MCF 10A (cell line): ENCODE data around the gene CCNY. TPM values are rescaled to one million over a fixed set of nuclear protein-coding genes. Genes with fewer than 3 reads are reported as not detected.
"Not testable (repeated sequence)": the region's sequence is repeated elsewhere in the genome, so short reads cannot be mapped to it uniquely, and the experiment has no call there.

Experiments
- BruUV-seq: library from RNA; stranded (reverse); fragments of 400-500 nt; replicated peaks from 2 replicates; lab custom pipeline; 2021; lab: Mats Ljungman, UMichigan
- CTCF ChIA-PET: fragments of 300-600 bp; sonication (Branson Sonifier 250); formaldehyde crosslinking; extraction: SDS; loops from one replicate; lab custom pipeline; 2021; ENCODE audit warnings: antibody characterized with exemption, inconsistent platforms; lab: Yijun Ruan, JAX
- POLR2A ChIA-PET: fragments of 300-600, 350-650 bp; sonication (Branson Sonifier 250); formaldehyde crosslinking; extraction: SDS; loops from one replicate; lab custom pipeline; 2020; ENCODE audit warnings: antibody characterized with exemption, inconsistent platforms; lab: Yijun Ruan, JAX
- DNase-seq: peaks from one replicate; pipeline ENCODE4 v3.0.0-alpha.2; 2018; ENCODE audit not compliant: unreplicated experiment
- H3K27ac Mint-ChIP-seq: one replicate; pipeline ENCODE4 v1.8.0; 2022; ENCODE audit warnings: mild to moderate bottlenecking, low read depth, mixed read lengths; ENCODE audit not compliant: unreplicated experiment
- H3K27me3 Mint-ChIP-seq: one replicate; pipeline ENCODE4 v1.8.0; 2022; ENCODE audit warnings: mixed read lengths; ENCODE audit not compliant: insufficient read depth, unreplicated experiment
- H3K36me3 Mint-ChIP-seq: one replicate; pipeline ENCODE4 v1.8.0; 2022; ENCODE audit warnings: mild to moderate bottlenecking, moderate library complexity, mixed read lengths; ENCODE audit not compliant: insufficient read depth, unreplicated experiment
- H3K4me1 Mint-ChIP-seq: one replicate; pipeline ENCODE4 v1.8.0; 2022; ENCODE audit warnings: mixed read lengths; ENCODE audit not compliant: insufficient read depth, unreplicated experiment
- H3K4me3 Mint-ChIP-seq: one replicate; pipeline ENCODE4 v1.8.0; 2022; ENCODE audit warnings: mild to moderate bottlenecking, moderate library complexity, mixed read lengths; ENCODE audit not compliant: unreplicated experiment
- H3K9me3 Mint-ChIP-seq: one replicate; pipeline ENCODE4 v1.8.0; 2022; ENCODE audit warnings: mixed read lengths; ENCODE audit not compliant: unreplicated experiment
- intact Hi-C: fragments of 100-400 bp; cut with micrococcal nuclease; formaldehyde crosslinking; loops from 2 replicates; pipeline ENCODE4 v1.14.1; 2022
- total RNA-seq: library from RNA; stranded (reverse); gene quantifications from 2 replicates; pipeline ENCODE4 v1.2.3, GENCODE V29; 2022
- TF ChIP-seq, protein P1 (sequence below): fragments of 200-600 bp; IDR thresholded peaks from one replicate; pipeline ENCODE4 v1.8.0; 2022; ENCODE audit warnings: antibody characterized with exemption, mild to moderate bottlenecking; ENCODE audit not compliant: unreplicated experiment

Gene CCNY
- total RNA-seq, 1 experiment from 2014 or later: 68.9 TPM

GRCh38 chr10:35516102-35516670 is 179.9 kb downstream of the CCNY start:
- no peak overlapping the region for H3K27ac Mint-ChIP-seq
- H3K9me3 Mint-ChIP-seq: no peaks in the 10 kb centered on the region
- ChIA-PET POLR2A (no interaction called here), CTCF (no interaction called here)
- TF ChIP-seq, protein P1, sequence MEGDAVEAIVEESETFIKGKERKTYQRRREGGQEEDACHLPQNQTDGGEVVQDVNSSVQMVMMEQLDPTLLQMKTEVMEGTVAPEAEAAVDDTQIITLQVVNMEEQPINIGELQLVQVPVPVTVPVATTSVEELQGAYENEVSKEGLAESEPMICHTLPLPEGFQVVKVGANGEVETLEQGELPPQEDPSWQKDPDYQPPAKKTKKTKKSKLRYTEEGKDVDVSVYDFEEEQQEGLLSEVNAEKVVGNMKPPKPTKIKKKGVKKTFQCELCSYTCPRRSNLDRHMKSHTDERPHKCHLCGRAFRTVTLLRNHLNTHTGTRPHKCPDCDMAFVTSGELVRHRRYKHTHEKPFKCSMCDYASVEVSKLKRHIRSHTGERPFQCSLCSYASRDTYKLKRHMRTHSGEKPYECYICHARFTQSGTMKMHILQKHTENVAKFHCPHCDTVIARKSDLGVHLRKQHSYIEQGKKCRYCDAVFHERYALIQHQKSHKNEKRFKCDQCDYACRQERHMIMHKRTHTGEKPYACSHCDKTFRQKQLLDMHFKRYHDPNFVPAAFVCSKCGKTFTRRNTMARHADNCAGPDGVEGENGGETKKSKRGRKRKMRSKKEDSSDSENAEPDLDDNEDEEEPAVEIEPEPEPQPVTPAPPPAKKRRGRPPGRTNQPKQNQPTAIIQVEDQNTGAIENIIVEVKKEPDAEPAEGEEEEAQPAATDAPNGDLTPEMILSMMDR: no peak
- no peak for DNase-seq
- peaks cover 4% of the 10 kb centered on the region for H3K36me3 Mint-ChIP-seq
- no TSS peak for BruUV-seq
- no peaks in the 10 kb centered on the region for H3K27me3 Mint-ChIP-seq
- H3K4me3 Mint-ChIP-seq: no peak overlapping the region
- intact Hi-C loops: no loop called here
- peaks cover 5% of the 10 kb centered on the region for H3K4me1 Mint-ChIP-seq

DNA sequence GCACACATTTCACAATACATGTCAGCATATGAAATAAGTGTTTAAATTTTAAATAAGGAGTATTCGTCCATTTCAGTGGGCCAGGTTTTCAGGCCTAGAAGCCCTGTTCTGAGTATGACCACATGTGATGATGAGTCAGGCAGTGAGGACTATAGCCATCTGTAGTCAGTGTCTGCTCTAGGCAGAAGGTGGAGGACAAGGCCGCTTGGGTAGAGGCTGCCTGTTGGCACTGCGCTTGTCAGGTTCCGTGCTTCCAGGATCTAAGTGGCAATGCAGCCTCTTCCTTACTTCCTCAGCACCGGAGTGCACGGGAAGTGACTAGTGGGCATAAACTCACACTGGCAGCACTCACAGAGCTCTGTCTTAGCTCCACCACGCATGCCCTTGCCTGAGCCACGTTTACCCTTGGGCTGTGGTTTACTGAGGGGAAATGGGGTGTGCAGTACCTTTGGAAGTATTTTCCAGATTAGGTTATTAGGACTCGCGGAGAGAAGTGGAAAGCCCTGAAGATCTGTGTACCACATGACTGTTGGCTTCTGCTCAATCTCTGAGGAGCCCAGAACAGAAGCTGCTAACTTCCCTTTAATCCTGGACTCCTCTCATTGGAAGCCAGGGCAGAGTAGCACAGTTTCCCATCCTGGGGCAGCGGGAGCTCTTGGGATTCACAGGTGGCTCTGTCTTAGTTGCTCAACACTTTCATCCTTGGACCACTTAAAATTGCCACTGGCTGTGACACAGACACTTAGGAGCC is 181.3 kb downstream of the CCNY start:
- Mint-ChIP-seq H3K27ac (peak overlapping the region; percentile 10), H3K36me3 (peaks cover 10% of the 10 kb centered on the region)
- intact Hi-C loops: no loop called here

GRCh38 chr10:35518187-35518586 is 181.9 kb downstream of the CCNY start:
- Mint-ChIP-seq H3K27ac (peak overlapping the region; percentile 10), H3K36me3 (peaks cover 11% of the 10 kb centered on the region)
- BruUV-seq, intact Hi-C loops, H3K4me3 Mint-ChIP-seq, H3K4me1 Mint-ChIP-seq, DNase-seq, H3K27me3 Mint-ChIP-seq, POLR2A ChIA-PET, H3K9me3 Mint-ChIP-seq: not testable (repeated sequence)
- CTCF ChIA-PET: interaction anchor here (1.3 kb wide), 1 partner anchor 12 kb away, joined by 4 read pairs; no protein-coding TSS in a partner anchor

More for the DNA sequence above, 181.3 kb downstream of the CCNY start:
- H3K4me3 Mint-ChIP-seq: no peak overlapping the region
- TF ChIP-seq, protein P1: no peak
- H3K27me3 Mint-ChIP-seq: no peaks in the 10 kb centered on the region
- H3K9me3 Mint-ChIP-seq: no peaks in the 10 kb centered on the region
- ChIA-PET POLR2A (no interaction called here), CTCF (interaction anchor here (1.3 kb wide), 1 partner anchor 13 kb away, joined by 4 read pairs; no protein-coding TSS in a partner anchor)
- DNase-seq: no peak
- BruUV-seq: no TSS peak
- no peaks in the 10 kb centered on the region for H3K4me1 Mint-ChIP-seq

GRCh38 chr10:35520996-35521395 is 184.7 kb downstream of the CCNY start:
- Mint-ChIP-seq H3K27ac (no peak overlapping the region), H3K9me3 (no peaks in the 10 kb centered on the region), H3K4me1 (no peaks in the 10 kb centered on the region), H3K27me3 (no peaks in the 10 kb centered on the region), H3K4me3 (no peak overlapping the region), H3K36me3 (peaks cover 11% of the 10 kb centered on the region)
- CTCF ChIA-PET: interaction anchor here (0.6 to 0.7 kb wide), 2 partner anchors 214 to 279 kb away, joined by 3 to 4 read pairs; no protein-coding TSS in a partner anchor
- DNase-seq: no peak
- BruUV-seq: no TSS peak
- POLR2A ChIA-PET: interaction anchor here (0.7 to 0.8 kb wide), 2 partner anchors 25 to 26 kb away, joined by 3 read pairs; no protein-coding TSS in a partner anchor
- intact Hi-C loops: no loop called here
- TF ChIP-seq, protein P1: no peak
